Measurements from ENCODE around the gene GPR183. TPM values are rescaled to one million over a fixed set of nuclear protein-coding genes. Genes with fewer than 3 reads are reported as not detected.

Gene GPR183
- total and polyA plus RNA-seq, 2 of the 8 experiments (the other 6 are each of a cell fraction or from before 2014, with no cell fraction given): not detected

MicroRNAs within 50 kb of the gene (microRNA counts, 767-probe panel; counts per million panel counts)
- microRNA hsa-miR-623: 879 counts per million, percentile 95 among the panel's probes with 10 or more counts

Small RNA genes lying within 50 kb of the gene (microRNA-seq; reads per million reads assigned to microRNA genes)
- 0 reads per million in 2 experiments for gene MIR623 (ENCODE audit: borderline microRNAs expressed in 2 of 2, borderline number of aligned reads in 2 of 2, borderline replicate concordance in 1 of 2)

Small RNA genes lying within 50 kb of the gene (small RNA-seq; reads per million reads assigned to genes)
- not detected for gene MIR623 (ENCODE audit: insufficient read depth)

Other genes with a start within 250 kb of the GPR183 start
- 73.6 and 75.9 TPM in 2 replicates for gene UBAC2, start 106.5 kb downstream of the GPR183 start, total RNA-seq (2021; fragmentation: NEBNext Ultra II Directional; extraction: Animal tissue kit (Norgen Biotek cat#: 25700))
- 62.4 and 76.9 TPM in 2 replicates for gene UBAC2, start 106.5 kb downstream of the GPR183 start, polyA plus RNA-seq (2011; rRNA removed)
- gene GPR18, start 49.0 kb downstream of the GPR183 start, total RNA-seq (2021; fragmentation: NEBNext Ultra II Directional; extraction: Animal tissue kit (Norgen Biotek cat#: 25700)): not detected in 2 replicates
- gene GPR18, start 49.0 kb downstream of the GPR183 start, polyA plus RNA-seq (2011; rRNA removed): not detected in 2 replicates
- gene TM9SF2, start 194.1 kb upstream of the GPR183 start, total RNA-seq (2021; fragmentation: NEBNext Ultra II Directional; extraction: Animal tissue kit (Norgen Biotek cat#: 25700)): 93.3 and 101 TPM in 2 replicates
- 40.0 and 68.0 TPM in 2 replicates for gene TM9SF2, start 194.1 kb upstream of the GPR183 start, polyA plus RNA-seq (2011; rRNA removed)